ENCODE data around the gene CFAP53. TPM values are rescaled to one million over a fixed set of nuclear protein-coding genes. Genes with fewer than 3 reads are reported as not detected.

Gene CFAP53
- polyA plus RNA-seq, 1 donor, result 0.10 TPM

DNA sequence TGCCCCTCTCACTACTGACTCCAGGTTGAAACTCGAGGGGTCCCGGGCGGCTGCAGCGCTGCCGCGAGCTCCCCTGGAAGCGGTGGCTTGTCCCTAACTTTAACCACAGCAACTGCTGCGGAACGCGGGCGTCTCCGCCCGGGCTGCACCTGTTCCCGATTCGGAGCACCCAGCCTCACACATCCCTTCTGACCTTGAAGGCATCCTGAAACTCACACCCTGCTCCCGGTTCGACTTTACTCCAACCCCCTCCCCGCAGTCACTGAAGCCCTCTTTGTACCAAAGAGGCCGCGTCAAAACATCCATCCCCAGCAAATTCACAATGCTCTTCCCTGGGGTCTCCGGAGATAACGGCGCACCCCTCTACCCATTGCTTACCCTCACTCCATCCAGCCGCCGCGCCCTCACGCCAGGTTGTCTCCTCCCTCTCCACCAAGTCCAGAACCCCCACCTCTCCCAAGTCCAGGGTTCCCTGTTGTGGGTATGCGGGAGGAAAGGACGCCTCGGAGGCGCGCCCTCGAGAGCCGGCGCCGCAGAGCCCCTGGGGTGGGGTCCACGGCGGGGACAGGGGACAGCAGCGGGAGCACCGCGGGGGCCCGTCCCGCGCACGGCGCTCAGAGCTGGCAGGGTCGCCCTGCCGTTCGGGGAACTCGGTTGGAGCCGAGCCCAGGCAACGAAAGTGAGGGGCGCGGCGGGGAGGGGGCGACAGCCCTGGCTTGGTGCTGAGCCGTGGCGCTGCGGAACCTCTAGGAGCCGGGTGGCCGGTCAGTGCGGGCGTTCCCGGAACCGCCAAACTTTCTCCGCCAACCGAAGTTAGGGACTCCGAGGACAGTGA, 72.3 kb downstream of the CFAP53 start:
- DNase-seq, result no peak

DNA sequence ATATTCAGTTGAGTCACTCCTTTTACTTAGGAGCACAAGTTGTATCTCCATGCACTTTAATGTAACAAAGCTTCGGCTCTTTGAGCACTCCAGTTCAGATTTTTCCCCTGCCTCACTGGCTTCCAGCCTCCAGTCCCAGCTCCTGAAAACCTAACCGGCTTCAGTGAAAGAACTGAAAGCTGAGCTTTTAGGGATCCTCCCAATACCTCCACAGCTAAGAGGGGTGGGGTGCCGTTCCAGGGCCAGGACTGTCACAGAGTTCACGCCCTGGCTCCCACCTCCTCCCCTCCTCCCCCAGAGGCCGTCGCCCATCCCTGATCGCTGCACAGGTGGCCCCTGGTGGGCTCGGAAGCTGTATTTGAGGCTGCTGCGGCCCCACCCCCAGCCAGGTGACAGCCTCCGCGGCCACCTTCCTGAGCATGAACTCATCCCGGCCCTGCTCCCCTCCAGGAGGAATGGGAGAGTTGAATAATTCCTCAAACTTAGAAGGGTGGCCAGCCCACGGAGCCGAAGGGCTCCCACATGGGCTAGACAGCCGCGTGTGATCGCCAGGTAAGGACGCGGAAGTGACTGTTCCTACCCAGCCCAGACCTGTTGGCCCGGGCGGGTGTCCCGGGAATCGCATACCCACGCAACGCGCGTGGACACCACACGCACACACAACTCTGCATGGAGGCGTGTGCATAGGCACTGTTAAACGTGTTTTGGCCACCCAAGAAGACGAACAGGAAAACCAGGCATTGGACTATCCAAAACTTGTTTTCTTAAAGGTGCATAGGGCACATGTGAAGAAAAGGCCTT, 73.1 kb downstream of the CFAP53 start:
- DNase-seq, result no peak

DNA sequence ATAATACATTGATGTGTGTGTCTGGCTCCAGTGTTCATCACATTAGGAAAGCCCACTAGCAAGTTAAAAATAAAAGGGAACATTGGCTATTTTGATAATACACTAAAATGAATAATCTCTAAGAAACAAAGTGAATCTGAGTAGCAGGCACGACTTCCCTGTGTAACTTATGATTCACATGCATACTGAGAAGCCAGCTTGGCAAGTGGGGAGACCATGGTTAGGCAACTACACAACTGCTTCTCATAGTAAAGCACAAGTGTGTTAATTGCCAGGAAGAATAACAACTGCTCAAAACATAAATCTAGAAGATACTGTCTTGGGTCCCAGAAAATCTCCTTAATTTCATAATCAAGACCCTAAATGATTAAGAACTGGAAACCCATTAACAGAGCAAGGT, 75.4 kb downstream of the CFAP53 start:
- no peak for DNase-seq

DNA sequence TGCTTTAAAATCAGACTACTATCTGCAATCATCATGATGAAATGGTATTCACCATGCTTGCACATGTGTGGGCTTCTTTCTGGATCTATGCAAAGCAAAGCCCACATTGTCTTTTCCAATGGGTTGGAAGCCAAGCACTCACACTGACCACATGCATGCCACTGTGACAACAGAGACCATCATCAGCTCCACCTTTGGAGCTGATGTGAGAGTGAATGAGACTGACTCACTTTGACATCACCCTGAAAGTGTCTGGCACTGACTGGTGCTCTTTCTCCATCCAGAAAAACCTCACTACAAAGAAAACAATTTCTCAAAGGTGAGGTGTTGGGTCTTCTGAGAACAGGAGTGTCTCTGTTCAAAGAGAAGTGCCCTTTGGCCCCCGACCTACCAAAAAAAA, 76.1 kb downstream of the CFAP53 start:
- no peak for DNase-seq

DNA sequence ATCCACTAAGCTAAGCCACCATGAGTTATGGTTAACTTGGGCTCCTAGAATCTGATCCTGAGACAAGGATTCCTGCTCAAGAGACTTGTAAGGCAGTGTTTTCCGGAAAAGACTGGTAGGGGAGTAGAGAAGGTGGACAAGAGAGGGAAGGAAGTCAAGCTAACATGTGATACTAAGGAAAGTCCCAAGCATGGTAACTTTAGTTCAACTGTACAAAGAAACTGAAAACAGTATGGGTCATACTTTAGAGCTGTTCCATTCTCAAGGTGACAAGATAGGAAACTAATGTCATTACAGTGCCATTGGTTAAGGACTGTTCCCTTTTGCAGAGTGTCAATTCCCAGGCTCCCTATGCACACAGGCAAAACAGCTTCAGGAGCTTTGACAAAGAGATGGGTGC, 77.1 kb downstream of the CFAP53 start:
- DNase-seq, result no peak

DNA sequence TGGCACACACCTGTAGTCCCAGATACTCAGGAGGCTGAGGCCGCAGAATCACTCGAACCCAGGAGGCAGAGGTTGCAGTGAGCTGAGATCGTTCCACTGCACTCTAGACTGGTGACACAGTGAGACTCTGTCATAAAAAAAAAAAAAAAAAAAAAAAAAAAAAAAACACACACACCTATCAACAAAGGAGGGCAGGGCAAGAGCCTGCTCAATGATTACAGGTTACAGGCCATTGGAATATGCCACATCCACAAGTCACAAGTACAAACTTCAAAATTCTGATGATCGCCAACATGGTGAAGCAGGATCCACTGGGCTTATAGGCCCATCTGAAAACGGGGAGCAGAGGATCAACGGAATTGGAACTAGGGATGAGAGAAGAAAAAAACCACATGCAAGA, 77.6 kb downstream of the CFAP53 start:
- DNase-seq, result no peak

DNA sequence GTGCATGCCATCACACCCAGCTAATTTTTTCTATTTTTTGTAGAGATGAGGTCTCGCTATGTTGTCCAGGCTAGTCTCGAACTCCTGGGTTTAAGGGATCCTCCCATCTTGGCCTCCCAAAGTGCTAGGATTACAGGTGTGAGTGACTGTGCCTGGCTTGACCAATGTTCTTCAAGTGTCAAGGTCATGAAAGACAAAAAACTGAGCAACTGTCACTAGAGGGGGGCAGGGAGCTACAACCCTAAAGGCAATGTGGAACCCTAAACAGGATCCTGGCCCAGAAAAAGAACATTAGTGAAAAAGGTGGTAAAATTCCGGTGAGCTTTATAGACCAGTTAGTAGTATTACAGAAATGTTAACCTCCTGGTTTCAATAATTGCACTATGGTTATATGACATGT, 78.6 kb downstream of the CFAP53 start:
- no peak for DNase-seq

DNA sequence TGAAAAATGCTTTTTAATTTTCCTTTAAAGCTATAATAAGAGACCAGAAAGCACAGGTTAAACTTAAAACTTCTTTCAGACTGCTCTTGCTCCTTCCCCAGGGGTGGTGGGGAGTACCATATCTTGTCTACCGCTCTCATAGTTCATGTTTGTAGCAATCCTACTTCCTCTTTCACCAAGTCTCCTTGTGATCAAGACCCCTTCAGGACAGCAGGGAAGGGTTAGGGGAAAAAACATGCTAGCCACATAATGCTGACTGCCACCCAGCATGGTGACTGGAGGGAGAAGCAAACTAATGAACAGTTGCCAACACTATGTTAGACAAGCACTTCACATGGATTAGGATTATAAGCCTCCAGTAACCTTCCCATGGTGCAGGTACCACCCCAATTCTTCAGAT, 79.9 kb downstream of the CFAP53 start:
- DNase-seq, result no peak

DNA sequence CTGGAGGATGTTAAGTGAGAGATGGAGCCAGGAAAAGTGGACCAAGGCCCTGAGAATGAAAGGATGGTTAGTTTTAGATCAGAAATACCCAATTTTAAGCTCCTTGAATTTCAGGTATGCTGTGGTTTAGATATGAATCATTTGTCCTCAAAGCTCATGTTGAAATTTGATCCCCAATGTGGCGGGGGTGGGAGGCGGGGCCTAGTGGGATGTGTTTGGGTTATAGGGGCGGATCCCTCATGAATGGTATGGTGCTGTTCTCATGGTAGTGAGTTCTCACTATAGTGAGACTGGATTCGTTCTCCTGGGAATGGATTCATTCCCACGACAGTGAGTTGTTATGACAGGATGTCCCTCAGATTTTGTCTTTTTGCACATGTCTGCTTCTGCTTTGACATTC, 82.7 kb downstream of the CFAP53 start:
- no peak for DNase-seq

DNA sequence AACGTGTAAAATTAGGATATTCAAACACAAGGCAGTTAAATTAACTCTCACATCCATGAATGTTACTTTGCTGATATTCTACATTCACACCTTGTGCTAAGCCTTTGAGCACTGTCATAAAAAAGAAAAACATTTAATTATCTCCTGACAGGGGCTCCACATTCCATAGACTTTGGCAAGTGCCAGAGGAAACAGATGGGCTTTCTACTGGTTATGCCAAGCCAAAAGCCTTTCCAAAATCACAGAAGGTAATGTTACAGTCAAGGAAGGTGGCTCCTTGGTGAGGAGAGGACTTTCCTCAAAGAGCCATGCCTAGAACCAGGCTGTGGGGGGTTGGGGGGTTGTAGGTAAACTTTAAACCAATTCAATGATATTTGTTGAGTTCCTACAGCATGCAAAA, 83.8 kb downstream of the CFAP53 start:
- no peak for DNase-seq

DNA sequence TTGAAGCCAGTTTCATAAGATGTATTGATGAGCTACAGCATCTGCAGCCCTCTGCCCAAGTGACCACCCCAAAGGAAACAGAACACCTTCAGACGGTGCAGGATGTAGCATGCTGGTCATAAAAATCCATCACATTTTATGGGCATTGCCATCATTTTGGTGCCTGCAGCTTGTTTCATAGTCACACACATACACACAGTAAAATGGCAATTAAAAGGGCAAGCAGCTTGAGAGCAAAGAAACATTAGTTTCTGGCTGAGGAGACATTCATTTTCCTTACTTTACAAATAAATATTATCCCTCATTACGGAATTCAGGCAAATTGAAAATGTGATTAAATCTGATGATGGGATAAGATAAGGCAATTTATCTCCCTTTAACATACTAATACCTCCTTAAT, 84.7 kb downstream of the CFAP53 start:
- DNase-seq, result no peak

DNA sequence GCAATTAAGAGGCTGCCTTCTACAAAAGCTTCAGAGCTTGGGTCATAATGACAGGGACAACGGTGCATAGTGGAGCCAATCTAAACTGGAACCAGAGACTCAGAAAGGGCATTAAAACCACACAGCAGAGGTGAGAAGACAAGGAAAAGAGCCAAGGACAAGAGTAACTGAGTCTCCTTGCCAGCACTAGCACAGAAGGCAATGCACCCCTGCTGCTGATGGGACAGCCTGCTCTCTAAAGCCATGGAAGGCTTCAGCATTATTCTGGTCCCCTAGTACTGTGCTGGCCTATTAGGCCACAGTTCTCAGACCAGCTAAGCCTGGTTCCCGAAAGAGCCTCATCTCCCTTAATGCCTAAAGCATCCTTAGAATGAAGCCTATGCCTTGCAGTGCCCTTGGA, 86.8 kb downstream of the CFAP53 start:
- DNase-seq, result no peak

DNA sequence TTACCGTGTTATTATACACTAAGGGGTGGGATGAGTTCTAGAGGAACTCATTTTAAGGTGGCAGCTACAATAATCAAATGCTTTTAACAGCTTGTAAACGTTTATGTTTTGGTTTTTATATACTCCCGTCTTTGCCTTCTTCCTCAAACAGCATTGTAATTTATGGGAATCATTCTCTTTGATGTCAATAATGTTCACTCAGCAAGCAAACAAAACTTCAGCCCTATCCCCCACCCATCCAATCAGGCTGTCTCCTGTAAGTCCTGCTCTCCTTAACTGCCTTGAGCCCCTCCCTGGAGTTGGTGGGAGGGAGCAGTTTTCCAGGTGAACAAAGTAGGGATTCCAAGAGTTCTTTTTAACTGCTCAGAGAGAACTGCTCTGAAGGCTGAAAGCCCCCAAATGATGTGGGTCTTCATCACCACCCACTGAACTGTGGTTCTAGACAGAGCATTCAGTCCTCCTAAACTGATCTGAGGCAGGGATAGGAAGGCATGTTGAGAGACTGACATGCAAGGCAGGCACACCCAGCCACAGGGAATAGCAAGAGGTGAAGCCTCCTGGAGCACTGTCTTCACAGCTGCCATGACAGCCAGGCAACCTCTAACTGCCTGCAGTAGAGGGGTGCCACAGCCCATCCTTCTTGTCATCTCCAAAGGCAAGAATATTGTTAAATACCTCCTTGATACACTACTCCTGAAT, 88.9 kb downstream of the CFAP53 start:
- DNase-seq, result no peak

Other genes with a start within 250 kb of the CFAP53 start
- gene MYO5B, start 71.3 kb downstream of the CFAP53 start, polyA plus RNA-seq (ENCODE audit: insufficient read length), result 1.7 TPM
- 45.4 TPM for gene MBD1, start 15.0 kb upstream of the CFAP53 start, polyA plus RNA-seq (ENCODE audit: insufficient read length)
- gene CXXC1, start 21.2 kb upstream of the CFAP53 start, polyA plus RNA-seq (ENCODE audit: insufficient read length), result 38.0 TPM
- 2.7 TPM for gene SKA1, start 108.6 kb upstream of the CFAP53 start, polyA plus RNA-seq (ENCODE audit: insufficient read length)

Measured in hindlimb muscle (tissue), 1 donor.